HEK293T (cell line): Measurements from ENCODE around the gene PCGF5.
"Not testable (repeated sequence)": the region's sequence is repeated elsewhere in the genome, so short reads cannot be mapped to it uniquely, and the experiment has no call there.

ENCODE experiments used
- CTCF ChIA-PET: fragments of 350-600 bp; formaldehyde crosslinking; extraction: SDS; loops from one replicate; lab custom pipeline; 2021; ENCODE audit warnings: antibody characterized with exemption, inconsistent platforms; lab: Yijun Ruan, JAX
- POLR2A ChIA-PET: fragments of 350-600 bp; formaldehyde crosslinking; extraction: SDS; loops from one replicate; lab custom pipeline; 2020; ENCODE audit warnings: antibody characterized with exemption, inconsistent platforms; lab: Yijun Ruan, JAX
- DNase-seq: peaks from one replicate; pipeline ENCODE4 v3.0.0; 2012; ENCODE audit warnings: mixed read lengths; ENCODE audit errors: extremely low spot score
- ARNT ChIP-seq: fragments of 450-650 bp; IDR thresholded peaks from 2 replicates; pipeline ENCODE4 v1.6.1; 2017; ENCODE audit warnings: mild to moderate bottlenecking
- BHLHE40 ChIP-seq: fragments of 450-650 bp; IDR thresholded peaks from 2 replicates; pipeline ENCODE4 v1.6.1; 2016; ENCODE audit warnings: mild to moderate bottlenecking, moderate library complexity, borderline replicate concordance
- CTBP1 ChIP-seq: fragments of 450-650 bp; IDR thresholded peaks from 2 replicates; pipeline ENCODE4 v1.6.1; 2016; ENCODE audit warnings: borderline replicate concordance
- ELF4 ChIP-seq: fragments of 450-650 bp; IDR thresholded peaks from 2 replicates; pipeline ENCODE4 v1.6.1; 2017; ENCODE audit warnings: antibody characterized with exemption
- FOXA1 ChIP-seq: fragments of 450-650 bp; IDR thresholded peaks from 2 replicates; pipeline ENCODE4 v1.6.1; 2016; ENCODE audit warnings: mild to moderate bottlenecking
- FOXK2 ChIP-seq: fragments of 450-650 bp; IDR thresholded peaks from 2 replicates; pipeline ENCODE4 v1.6.1; 2016; ENCODE audit warnings: mild to moderate bottlenecking
- FOXM1 ChIP-seq: fragments of 450-650 bp; IDR thresholded peaks from 2 replicates; pipeline ENCODE4 v1.6.1; 2017; ENCODE audit warnings: mild to moderate bottlenecking, borderline replicate concordance
- HDGF ChIP-seq: fragments of 450-650 bp; IDR thresholded peaks from 2 replicates; pipeline ENCODE4 v1.6.1; 2017; ENCODE audit warnings: antibody characterized with exemption, borderline replicate concordance
- L3MBTL2 ChIP-seq: fragments of 450-650 bp; conservative IDR thresholded peaks from 2 replicates; pipeline ENCODE4 v1.6.1; 2016; ENCODE audit warnings: mild to moderate bottlenecking
- LEF1 ChIP-seq: fragments of 450-650 bp; IDR thresholded peaks from 2 replicates; pipeline ENCODE4 v1.6.1; 2017; ENCODE audit warnings: mild to moderate bottlenecking, borderline replicate concordance
- NFRKB ChIP-seq: fragments of 450-650 bp; IDR thresholded peaks from 2 replicates; pipeline ENCODE4 v1.6.1; 2016; ENCODE audit warnings: mild to moderate bottlenecking, moderate library complexity
- PKNOX1 ChIP-seq: fragments of 450-650 bp; IDR thresholded peaks from 2 replicates; pipeline ENCODE4 v1.6.1; 2016
- SP1 ChIP-seq: fragments of 450-650 bp; IDR thresholded peaks from 2 replicates; pipeline ENCODE4 v1.6.1; 2017
- SUZ12 ChIP-seq: fragments of 450-650 bp; IDR thresholded peaks from 2 replicates; pipeline ENCODE4 v1.6.1; 2016; ENCODE audit warnings: mild to moderate bottlenecking
- TARDBP ChIP-seq: fragments of 450-650 bp; IDR thresholded peaks from 2 replicates; pipeline ENCODE4 v1.6.1; 2016
- ZNF384 ChIP-seq: fragments of 450-650 bp; IDR thresholded peaks from 2 replicates; pipeline ENCODE4 v1.6.1; 2016

The PCGF5 gene

DNA sequence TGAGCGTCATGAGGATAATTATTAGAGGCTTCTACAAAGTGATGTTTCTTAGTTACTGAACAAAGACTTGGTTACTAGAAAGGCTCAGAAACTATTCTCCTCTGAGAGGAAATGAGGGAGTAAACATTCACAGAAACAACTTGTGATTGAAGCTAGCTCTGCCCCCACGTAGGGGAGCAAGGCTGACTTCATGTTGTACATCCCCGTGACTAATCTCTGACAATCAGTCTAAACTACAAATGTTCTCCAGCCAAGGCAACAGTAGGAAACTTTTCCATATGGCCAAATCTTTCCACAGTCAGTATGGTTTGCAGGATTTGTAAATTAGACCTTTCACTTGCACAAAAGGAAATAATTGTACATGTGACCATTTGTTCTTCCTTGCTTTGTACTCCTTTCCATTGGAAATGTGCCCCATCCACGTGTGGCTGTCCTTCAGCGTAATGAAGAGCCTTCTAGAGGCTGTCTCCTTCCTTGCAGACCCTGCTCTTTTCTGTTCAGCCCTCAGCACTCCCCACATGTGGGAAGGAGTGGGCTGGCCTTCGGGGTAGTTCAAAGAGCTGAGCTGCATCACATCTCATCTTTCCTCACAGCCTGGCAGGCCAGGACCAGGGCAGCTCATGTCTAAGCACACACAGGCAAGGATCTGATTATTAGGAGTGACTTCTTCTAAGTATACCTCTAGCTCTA, 93.5 kb downstream of the PCGF5 start:
- DNase-seq, result no peak
- TF ChIP-seq ARNT (no peak), PKNOX1 (no peak), LEF1 (no peak), SP1 (no peak), FOXM1 (no peak), HDGF (no peak), FOXK2 (no peak), L3MBTL2 (no peak), FOXA1 (no peak), TARDBP (no peak), SUZ12 (no peak), BHLHE40 (no peak), CTBP1 (no peak), NFRKB (no peak)
- CTCF ChIA-PET, result no interaction called here
- POLR2A ChIA-PET, result no interaction called here

DNA sequence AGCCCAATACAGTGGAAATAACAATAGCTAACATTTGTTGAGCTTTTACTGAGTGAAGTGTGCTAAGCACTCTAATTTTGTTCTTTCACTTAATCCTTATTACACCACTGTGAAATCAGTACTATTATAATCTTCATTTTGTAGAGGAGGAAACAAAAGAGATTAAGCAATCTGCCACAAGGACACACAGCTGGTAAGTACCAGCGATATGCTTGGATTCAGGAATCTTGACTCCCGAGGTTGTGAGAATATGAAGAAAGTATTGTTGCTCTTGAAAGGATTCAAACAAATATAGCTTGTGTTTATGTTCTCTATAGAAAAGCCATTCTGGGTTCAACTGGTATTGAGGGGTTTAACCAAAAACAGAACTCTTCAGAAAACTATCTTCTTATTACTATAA, 96.0 kb downstream of the PCGF5 start:
- no peak for DNase-seq
- no peak for TF ChIP-seq BHLHE40
- no peak for TF ChIP-seq ARNT
- TF ChIP-seq FOXK2, result no peak
- TF ChIP-seq SUZ12, result no peak
- TF ChIP-seq NFRKB, result no peak
- no peak for TF ChIP-seq FOXA1
- TF ChIP-seq LEF1, result no peak
- no peak for TF ChIP-seq CTBP1
- no peak for TF ChIP-seq PKNOX1
- TF ChIP-seq TARDBP, result no peak
- TF ChIP-seq L3MBTL2, result no peak
- TF ChIP-seq SP1, result no peak
- no peak for TF ChIP-seq FOXM1
- TF ChIP-seq HDGF, result no peak
- no peak for TF ChIP-seq ELF4
- TF ChIP-seq ZNF384, result no peak
- ChIA-PET POLR2A (no interaction called here), CTCF (no interaction called here)

DNA sequence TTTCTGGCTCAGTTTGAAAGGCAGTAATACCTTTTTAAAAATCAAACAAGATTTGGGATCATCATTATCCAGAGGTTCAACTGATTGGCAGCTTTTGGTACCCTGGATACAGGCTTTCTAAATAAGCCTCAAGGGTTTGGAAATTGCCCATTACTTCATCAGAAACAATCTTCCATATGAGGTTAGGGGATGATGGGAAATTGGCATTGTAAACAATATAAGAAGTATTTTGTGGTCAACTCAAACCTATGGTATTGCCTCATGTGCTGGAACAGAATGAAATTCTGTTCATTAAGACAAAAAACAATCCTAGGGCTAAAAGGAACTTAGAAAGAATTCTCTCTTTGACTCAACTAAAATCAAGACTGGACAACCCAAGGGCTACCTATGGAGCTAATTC, 97.1 kb downstream of the PCGF5 start:
- TF ChIP-seq LEF1 (no peak), ELF4 (no peak), PKNOX1 (no peak), NFRKB (no peak), FOXM1 (no peak), ARNT (no peak), BHLHE40 (no peak), TARDBP (no peak), L3MBTL2 (no peak), SUZ12 (no peak), HDGF (no peak), CTBP1 (no peak), FOXA1 (no peak), FOXK2 (no peak), ZNF384 (no peak), SP1 (no peak)
- POLR2A ChIA-PET, result no interaction called here
- no peak for DNase-seq
- CTCF ChIA-PET, result interaction anchor here (1.0 kb wide), 1 partner anchor 19 kb away, joined by 4 read pairs; no protein-coding TSS in a partner anchor

DNA sequence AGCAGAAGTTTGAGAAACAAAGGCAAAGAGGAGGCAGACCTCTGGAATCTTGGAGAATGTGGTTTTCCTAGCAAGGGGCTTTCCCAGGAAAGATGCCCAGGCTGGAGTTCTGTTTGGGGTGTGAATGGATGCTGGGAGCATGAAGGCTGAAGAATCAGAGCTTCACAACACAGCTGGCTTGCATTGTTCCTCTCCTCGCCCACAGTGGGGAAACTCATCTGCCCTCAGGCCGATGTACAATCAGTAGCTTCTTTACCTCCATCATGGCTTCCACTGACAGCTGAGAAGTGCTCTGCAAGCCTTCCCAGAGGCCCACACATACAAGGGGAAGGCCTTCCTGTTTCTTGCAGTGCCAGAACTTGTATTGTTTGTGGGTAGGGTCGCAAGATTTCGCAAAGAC, 98.9 kb downstream of the PCGF5 start:
- ChIA-PET CTCF (interaction anchor here (0.6 to 1.2 kb wide), 2 partner anchors 21 to 315 kb away, joined by 3 read pairs; no protein-coding TSS in a partner anchor), POLR2A (no interaction called here)
- no peak for DNase-seq
- no peak for TF ChIP-seq SUZ12
- no peak for TF ChIP-seq NFRKB
- no peak for TF ChIP-seq HDGF
- no peak for TF ChIP-seq CTBP1
- TF ChIP-seq L3MBTL2, result no peak
- no peak for TF ChIP-seq ELF4
- TF ChIP-seq SP1, result no peak
- no peak for TF ChIP-seq TARDBP
- TF ChIP-seq LEF1, result no peak
- TF ChIP-seq BHLHE40, result no peak
- no peak for TF ChIP-seq FOXM1
- no peak for TF ChIP-seq PKNOX1

DNA sequence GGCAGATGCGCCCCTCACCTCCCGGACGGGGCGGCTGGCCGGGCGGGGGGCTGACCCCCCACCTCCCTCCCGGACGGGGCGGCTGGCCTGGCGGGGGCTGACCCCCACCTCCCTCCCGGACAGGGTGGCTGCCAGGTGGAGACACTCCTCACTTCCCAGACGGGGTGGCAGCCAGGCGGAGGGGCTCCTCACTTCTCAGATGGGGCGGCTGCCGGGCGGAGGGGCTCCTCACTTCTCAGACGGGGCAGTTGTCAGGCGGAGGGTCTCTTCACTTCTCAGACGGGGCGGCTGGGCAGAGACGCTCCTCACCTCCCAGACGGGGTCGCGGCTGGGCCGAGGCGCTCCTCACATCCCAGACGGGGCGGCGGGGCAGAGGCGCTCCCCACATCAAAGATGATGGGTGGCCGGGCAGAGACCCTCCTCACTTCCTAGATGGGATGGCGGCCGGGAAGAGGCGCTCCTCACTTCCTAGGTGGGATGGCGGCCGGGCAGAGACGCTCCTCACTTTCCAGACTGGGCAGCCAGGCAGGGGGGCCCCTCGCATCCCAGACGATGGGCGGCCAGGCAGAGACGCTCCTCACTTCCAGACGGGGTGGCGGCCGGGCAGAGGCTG, 102.9 kb downstream of the PCGF5 start:
- DNase-seq, POLR2A ChIA-PET, CTCF ChIA-PET: not testable (repeated sequence)
